HCT116 (cell line): ENCODE data around the gene SLC15A5. TPM values are rescaled to one million over a fixed set of nuclear protein-coding genes. Genes with fewer than 3 reads are reported as not detected.

ENCODE experiments used
- ATAC-seq: fragments of 200-7000 bp; cut with Tn5 transposase; 2 replicates; pipeline ENCODE4 v1.9.1; 2020; ENCODE audit warnings: mild to moderate bottlenecking, moderate library complexity
- BruUV-seq: library from RNA; stranded (reverse); fragments of 400-500 nt; replicated peaks from 2 replicates; lab custom pipeline; 2021; lab: Mats Ljungman, UMichigan
- CTCF ChIA-PET: fragments of 300-600 bp; sonication (Branson Sonifier 250); formaldehyde crosslinking; loops from one replicate; lab custom pipeline; 2021; ENCODE audit warnings: antibody characterized with exemption; lab: Charles Lee
- POLR2A ChIA-PET: fragments of 300-600, 350-600 bp; sonication (Branson Sonifier 250); formaldehyde crosslinking; loops from one replicate; lab custom pipeline; 2021; ENCODE audit warnings: antibody characterized with exemption; lab: Charles Lee
- RAD21 ChIA-PET, 2 experiments: fragments of 300-600 bp; sonication (Branson Sonifier 250); formaldehyde crosslinking; loops; one replicate each; lab custom pipeline; 2023; ENCODE audit warnings: low total read pairs in 2 of 2; ENCODE audit not compliant: uncharacterized antibody in 2 of 2, unreplicated experiment in 2 of 2, low non-redundant PET in 1 of 2; lab: Charles Lee
- DNase-seq: peaks from one replicate; pipeline ENCODE4 v3.0.0-alpha.2; 2010; ENCODE audit warnings: low read depth, low spot score
- H2AFZ ChIP-seq: fragments of 200-600 bp; shearing (Covaris generic), sonication (generic); 2 replicates; pipeline ENCODE4 v1.6.1; 2017; ENCODE audit warnings: low read depth, mixed run types, mixed read lengths, antibody characterized with exemption, low read length; ENCODE audit not compliant: poor library complexity, severe bottlenecking
- H3K27ac ChIP-seq: 2 replicates; pipeline ENCODE4 v1.5.1; 2012; ENCODE audit warnings: low read depth, low read length
- H3K27me3 ChIP-seq: fragments of 200-600 bp; sonication (generic); 2 replicates; pipeline ENCODE4 v1.6.1; 2016; ENCODE audit warnings: mixed run types, low read length, mixed read lengths; ENCODE audit not compliant: insufficient read depth
- H3K36me3 ChIP-seq, 2 experiments: fragments of 200-500 bp in 1 of 2; fragments of 200-600 bp in 1 of 2; sonication (Bioruptor generic) in 1 of 2; sonication (generic) in 1 of 2; 2 replicates each; pipeline versions ENCODE4 v1.5.1 to v1.6.1; 2014 to 2016; ENCODE audit warnings: low read length in 2 of 2, inconsistent platforms in 1 of 2, mixed read lengths in 1 of 2, mixed run types in 1 of 2; ENCODE audit not compliant: insufficient read depth in 2 of 2, control insufficient read depth in 1 of 2
- H3K4me1 ChIP-seq, 2 experiments: fragments of 200-600 bp in 1 of 2; sonication (generic) in 1 of 2; 2 replicates each; pipeline versions ENCODE4 v1.5.1 to v1.6.1; 2012 to 2017; ENCODE audit warnings: low read length in 2 of 2, inconsistent platforms in 1 of 2, mild to moderate bottlenecking in 1 of 2, mixed read lengths in 1 of 2, mixed run types in 1 of 2, moderate library complexity in 1 of 2; ENCODE audit not compliant: insufficient read depth in 2 of 2, control insufficient read depth in 1 of 2
- H3K4me2 ChIP-seq: fragments of 200-600 bp; sonication (generic); 2 replicates; pipeline ENCODE4 v1.6.1; 2017; ENCODE audit warnings: mixed run types, low read length, mixed read lengths
- H3K4me3 ChIP-seq, 2 experiments: fragments of 200-600 bp in 1 of 2; sonication (generic) in 1 of 2; replicated peaks in 1 of 2; 2 replicates each; pipeline ENCODE4 v1.5.1; 2011 to 2016; ENCODE audit warnings: low read length in 2 of 2, control low read depth in 1 of 2, low read depth in 1 of 2, mild to moderate bottlenecking in 1 of 2, mixed read lengths in 1 of 2, mixed run types in 1 of 2
- H3K79me2 ChIP-seq: fragments of 200-600 bp; sonication (generic); 2 replicates; pipeline ENCODE4 v1.6.1; 2017; ENCODE audit warnings: mild to moderate bottlenecking, mixed run types, low read length, moderate library complexity, mixed read lengths; ENCODE audit not compliant: insufficient read depth
- H3K9ac ChIP-seq: fragments of 200-600 bp; sonication (generic); 2 replicates; pipeline ENCODE4 v1.6.1; 2016; ENCODE audit warnings: low read length, mixed read lengths
- H3K9me2 ChIP-seq: fragments of 200-600 bp; sonication (generic), shearing (Covaris generic); 2 replicates; pipeline ENCODE4 v1.6.1; 2017; ENCODE audit warnings: mixed run types, mild to moderate bottlenecking, moderate library complexity; ENCODE audit not compliant: insufficient read depth
- H3K9me3 ChIP-seq, 2 experiments: fragments of 200-500 bp in 1 of 2; fragments of 200-600 bp in 1 of 2; sonication (Bioruptor generic) in 1 of 2; sonication (generic) in 1 of 2; 2 replicates each; pipeline ENCODE4 v1.6.1; 2014 to 2017; ENCODE audit warnings: low read length in 2 of 2, mixed read lengths in 2 of 2, inconsistent platforms in 1 of 2, low read depth in 1 of 2, mild to moderate bottlenecking in 1 of 2, mixed run types in 1 of 2, moderate library complexity in 1 of 2; ENCODE audit not compliant: control insufficient read depth in 1 of 2, insufficient read depth in 1 of 2
- H4K20me1 ChIP-seq: fragments of 200-600 bp; sonication (generic), shearing (Covaris generic); 2 replicates; pipeline ENCODE4 v1.6.1; 2017; ENCODE audit warnings: mixed run types, mild to moderate bottlenecking, moderate library complexity; ENCODE audit not compliant: insufficient read depth
- CBX3 ChIP-seq: IDR thresholded peaks from 2 replicates; pipeline ENCODE4 v1.6.1; 2012; ENCODE audit warnings: low read depth
- CEBPB ChIP-seq: IDR thresholded peaks from 2 replicates; pipeline ENCODE4 v1.6.1; 2012; ENCODE audit warnings: low read depth
- EGR1 ChIP-seq: IDR thresholded peaks from 2 replicates; pipeline ENCODE4 v1.6.1; 2012; ENCODE audit warnings: low read depth
- ELF1 ChIP-seq: IDR thresholded peaks from 2 replicates; pipeline ENCODE4 v1.6.1; 2012; ENCODE audit warnings: low read depth, borderline replicate concordance
- EZH2 ChIP-seq: fragments of 200-600 bp; sonication (generic); IDR thresholded peaks from 2 replicates; pipeline ENCODE4 v1.6.1; 2017; ENCODE audit warnings: antibody characterized with exemption, mixed run types
- FOSL1 ChIP-seq: IDR thresholded peaks from 2 replicates; pipeline ENCODE4 v1.6.1; 2012; ENCODE audit warnings: low read depth
- JUND ChIP-seq: IDR thresholded peaks from 2 replicates; pipeline ENCODE4 v1.6.1; 2012
- POLR2A ChIP-seq: IDR thresholded peaks from 2 replicates; pipeline ENCODE4 v1.7.0; 2011; ENCODE audit warnings: borderline replicate concordance; ENCODE audit not compliant: insufficient read depth, insufficient read length; ENCODE audit errors: extremely low read depth
- POLR2AphosphoS5 ChIP-seq: IDR thresholded peaks from 2 replicates; pipeline ENCODE4 v1.6.1; 2011; ENCODE audit warnings: mild to moderate bottlenecking, low read depth, low read length, moderate library complexity
- SIN3A ChIP-seq: IDR thresholded peaks from 2 replicates; pipeline ENCODE4 v1.6.1; 2012; ENCODE audit warnings: low read depth
- SP1 ChIP-seq: IDR thresholded peaks from 2 replicates; pipeline ENCODE4 v1.6.1; 2012; ENCODE audit warnings: low read depth
- SRF ChIP-seq: IDR thresholded peaks from 2 replicates; pipeline ENCODE4 v1.6.1; 2012; ENCODE audit warnings: low read depth
- YY1 ChIP-seq: IDR thresholded peaks from 2 replicates; pipeline ENCODE4 v1.6.1; 2011; ENCODE audit warnings: low read length, low read depth, moderate library complexity, mild to moderate bottlenecking; ENCODE audit not compliant: insufficient replicate concordance; ENCODE audit errors: extremely low read depth
- ZFX ChIP-seq: fragments of 450-650 bp; IDR thresholded peaks from 2 replicates; pipeline ENCODE4 v1.6.1; 2017
- ZNF274 ChIP-seq: fragments of 200-500 bp; sonication (Bioruptor generic); IDR thresholded peaks from 2 replicates; pipeline ENCODE4 v1.6.1; 2014; ENCODE audit warnings: mild to moderate bottlenecking, low read depth, low read length, inconsistent platforms
- intact Hi-C: fragments of 100-400 bp; cut with micrococcal nuclease; formaldehyde crosslinking; loops from 2 replicates; pipeline ENCODE4 v1.10.0; 2022
- total RNA-seq: library from RNA; stranded (reverse); gene quantifications from one replicate; pipeline ENCODE4 v1.2.1, GENCODE V29; 2021; ENCODE audit not compliant: unreplicated experiment
- TF ChIP-seq, protein P1 (sequence below): IDR thresholded peaks from 2 replicates; pipeline ENCODE4 v1.6.1; 2012; ENCODE audit warnings: low read depth
- TF ChIP-seq, protein P2 (sequence below): IDR thresholded peaks from 2 replicates; pipeline ENCODE4 v1.6.1; 2012
- TF ChIP-seq, protein P3 (sequence below): IDR thresholded peaks from 2 replicates; pipeline ENCODE4 v1.6.1; 2012
- TF ChIP-seq, protein P4 (sequence below), 3 experiments: fragments of 200-600 bp in 1 of 3; sonication (generic) in 1 of 3; IDR thresholded peaks in 2 of 3; conservative IDR thresholded peaks in 1 of 3; 2 replicates each; pipeline ENCODE4 v1.5.1; 2012 to 2017; ENCODE audit warnings: low read depth in 2 of 3, low read length in 2 of 3, antibody characterized with exemption in 1 of 3, borderline replicate concordance in 1 of 3, control low read depth in 1 of 3, mild to moderate bottlenecking in 1 of 3, mixed read lengths in 1 of 3, mixed run types in 1 of 3, moderate library complexity in 1 of 3; ENCODE audit not compliant: insufficient read depth in 1 of 3

The SLC15A5 gene
- total RNA-seq, 1 experiment from 2014 or later = not detected

DNA sequence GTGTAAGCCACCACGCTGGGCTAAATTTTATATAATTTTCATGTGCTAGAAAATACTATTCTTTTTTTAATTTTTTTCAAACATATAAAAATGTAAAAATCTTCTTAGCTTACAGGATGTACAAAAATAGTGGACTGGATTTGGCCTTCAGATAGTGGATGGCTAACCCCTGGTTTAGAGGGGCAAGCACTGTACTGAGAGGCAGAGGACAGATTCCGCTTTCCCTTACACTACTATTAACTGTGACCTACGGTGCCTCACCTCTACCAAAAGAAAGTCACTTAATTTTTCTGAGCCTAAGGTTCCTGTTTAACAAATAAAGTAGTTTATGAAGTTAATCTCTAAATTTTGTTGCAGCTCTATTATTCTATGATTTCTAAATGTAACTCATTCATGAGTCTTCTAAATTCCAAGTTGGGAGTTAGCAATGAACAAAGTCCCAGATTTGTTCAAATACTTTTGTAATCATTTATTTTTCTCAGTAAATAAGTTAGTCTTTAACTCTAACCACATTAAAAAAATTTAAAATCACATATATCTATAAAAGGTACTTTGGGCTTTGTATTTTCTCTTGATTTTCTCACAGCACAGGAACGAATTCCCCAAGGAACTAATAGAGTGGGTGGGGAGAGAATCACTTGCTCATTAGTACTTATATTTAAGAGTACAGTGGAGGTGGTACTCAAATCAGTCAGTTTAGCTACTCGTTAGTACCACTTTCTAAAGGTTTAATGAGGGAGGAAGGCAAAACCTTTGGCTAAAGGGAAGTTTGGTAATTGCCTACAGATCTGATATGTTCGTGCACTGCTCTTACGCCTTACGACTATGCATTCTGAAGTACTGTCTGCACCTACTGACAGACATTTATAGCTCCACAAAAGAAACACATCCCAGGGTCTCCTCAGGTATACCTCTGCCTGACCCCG lies 33.7 kb downstream of the SLC15A5 start (continued):
- TF ChIP-seq, protein P1, sequence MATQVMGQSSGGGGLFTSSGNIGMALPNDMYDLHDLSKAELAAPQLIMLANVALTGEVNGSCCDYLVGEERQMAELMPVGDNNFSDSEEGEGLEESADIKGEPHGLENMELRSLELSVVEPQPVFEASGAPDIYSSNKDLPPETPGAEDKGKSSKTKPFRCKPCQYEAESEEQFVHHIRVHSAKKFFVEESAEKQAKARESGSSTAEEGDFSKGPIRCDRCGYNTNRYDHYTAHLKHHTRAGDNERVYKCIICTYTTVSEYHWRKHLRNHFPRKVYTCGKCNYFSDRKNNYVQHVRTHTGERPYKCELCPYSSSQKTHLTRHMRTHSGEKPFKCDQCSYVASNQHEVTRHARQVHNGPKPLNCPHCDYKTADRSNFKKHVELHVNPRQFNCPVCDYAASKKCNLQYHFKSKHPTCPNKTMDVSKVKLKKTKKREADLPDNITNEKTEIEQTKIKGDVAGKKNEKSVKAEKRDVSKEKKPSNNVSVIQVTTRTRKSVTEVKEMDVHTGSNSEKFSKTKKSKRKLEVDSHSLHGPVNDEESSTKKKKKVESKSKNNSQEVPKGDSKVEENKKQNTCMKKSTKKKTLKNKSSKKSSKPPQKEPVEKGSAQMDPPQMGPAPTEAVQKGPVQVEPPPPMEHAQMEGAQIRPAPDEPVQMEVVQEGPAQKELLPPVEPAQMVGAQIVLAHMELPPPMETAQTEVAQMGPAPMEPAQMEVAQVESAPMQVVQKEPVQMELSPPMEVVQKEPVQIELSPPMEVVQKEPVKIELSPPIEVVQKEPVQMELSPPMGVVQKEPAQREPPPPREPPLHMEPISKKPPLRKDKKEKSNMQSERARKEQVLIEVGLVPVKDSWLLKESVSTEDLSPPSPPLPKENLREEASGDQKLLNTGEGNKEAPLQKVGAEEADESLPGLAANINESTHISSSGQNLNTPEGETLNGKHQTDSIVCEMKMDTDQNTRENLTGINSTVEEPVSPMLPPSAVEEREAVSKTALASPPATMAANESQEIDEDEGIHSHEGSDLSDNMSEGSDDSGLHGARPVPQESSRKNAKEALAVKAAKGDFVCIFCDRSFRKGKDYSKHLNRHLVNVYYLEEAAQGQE = no peak
- TF ChIP-seq, protein P2, sequence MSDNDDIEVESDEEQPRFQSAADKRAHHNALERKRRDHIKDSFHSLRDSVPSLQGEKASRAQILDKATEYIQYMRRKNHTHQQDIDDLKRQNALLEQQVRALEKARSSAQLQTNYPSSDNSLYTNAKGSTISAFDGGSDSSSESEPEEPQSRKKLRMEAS = no peak
- no peak for TF ChIP-seq SP1
- TF ChIP-seq EZH2 = no peak
- no peak for TF ChIP-seq SIN3A
- TF ChIP-seq, protein P3, sequence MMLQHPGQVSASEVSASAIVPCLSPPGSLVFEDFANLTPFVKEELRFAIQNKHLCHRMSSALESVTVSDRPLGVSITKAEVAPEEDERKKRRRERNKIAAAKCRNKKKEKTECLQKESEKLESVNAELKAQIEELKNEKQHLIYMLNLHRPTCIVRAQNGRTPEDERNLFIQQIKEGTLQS = no peak
- no peak for TF ChIP-seq ZFX
- no peak for TF ChIP-seq JUND
- no peak for TF ChIP-seq SRF
- no peak for TF ChIP-seq POLR2AphosphoS5

DNA sequence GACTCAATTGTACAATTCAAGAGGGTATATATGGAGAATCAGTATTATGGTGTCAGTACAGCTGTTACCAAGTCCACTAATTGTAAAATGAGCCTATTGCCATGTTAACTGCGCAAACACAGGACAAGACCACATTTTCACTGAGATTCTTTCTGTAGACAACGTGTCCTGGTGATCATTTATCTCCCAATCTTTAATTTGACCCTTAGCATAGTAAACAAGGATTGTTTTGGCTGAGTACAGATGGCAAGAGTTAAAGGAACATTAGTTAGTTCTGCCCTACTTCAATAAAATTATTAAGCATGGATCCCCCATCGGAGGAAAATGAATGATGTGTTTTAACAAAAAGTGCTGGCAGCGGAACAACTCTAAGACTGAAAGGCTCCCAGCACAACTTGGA lies 36.1 kb downstream of the SLC15A5 start:
- Histone ChIP-seq H3K4me1 (no peaks in the 10 kb centered on the region), H3K27ac (no peak overlapping the region), H3K9me2 (no peaks in the 10 kb centered on the region), H2AFZ (no peak overlapping the region), H3K9ac (no peak overlapping the region), H3K4me3 (no peak overlapping the region), H4K20me1 (no peaks in the 10 kb centered on the region), H3K27me3 (no peaks in the 10 kb centered on the region), H3K4me2 (no peak overlapping the region), H3K36me3 (no peaks in the 10 kb centered on the region), H3K79me2 (no peaks in the 10 kb centered on the region), H3K9me3 (no peaks in the 10 kb centered on the region)
- intact Hi-C loops = no loop called here
- DNase-seq = no peak
- TF ChIP-seq YY1 = no peak
- TF ChIP-seq, protein P2 = no peak
- TF ChIP-seq POLR2AphosphoS5 = no peak
- TF ChIP-seq CBX3 = no peak
- TF ChIP-seq EGR1 = no peak
- TF ChIP-seq ELF1 = no peak
- no peak for TF ChIP-seq FOSL1
- TF ChIP-seq ZNF274 = no peak
- TF ChIP-seq, protein P4, sequence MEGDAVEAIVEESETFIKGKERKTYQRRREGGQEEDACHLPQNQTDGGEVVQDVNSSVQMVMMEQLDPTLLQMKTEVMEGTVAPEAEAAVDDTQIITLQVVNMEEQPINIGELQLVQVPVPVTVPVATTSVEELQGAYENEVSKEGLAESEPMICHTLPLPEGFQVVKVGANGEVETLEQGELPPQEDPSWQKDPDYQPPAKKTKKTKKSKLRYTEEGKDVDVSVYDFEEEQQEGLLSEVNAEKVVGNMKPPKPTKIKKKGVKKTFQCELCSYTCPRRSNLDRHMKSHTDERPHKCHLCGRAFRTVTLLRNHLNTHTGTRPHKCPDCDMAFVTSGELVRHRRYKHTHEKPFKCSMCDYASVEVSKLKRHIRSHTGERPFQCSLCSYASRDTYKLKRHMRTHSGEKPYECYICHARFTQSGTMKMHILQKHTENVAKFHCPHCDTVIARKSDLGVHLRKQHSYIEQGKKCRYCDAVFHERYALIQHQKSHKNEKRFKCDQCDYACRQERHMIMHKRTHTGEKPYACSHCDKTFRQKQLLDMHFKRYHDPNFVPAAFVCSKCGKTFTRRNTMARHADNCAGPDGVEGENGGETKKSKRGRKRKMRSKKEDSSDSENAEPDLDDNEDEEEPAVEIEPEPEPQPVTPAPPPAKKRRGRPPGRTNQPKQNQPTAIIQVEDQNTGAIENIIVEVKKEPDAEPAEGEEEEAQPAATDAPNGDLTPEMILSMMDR (IDR thresholded peaks at IDR 0.05 in 2 of 3, conservative IDR thresholded peaks at IDR 0.05 in 1 of 3; ENCODE audit: borderline replicate concordance in 1 of 3, insufficient read depth in 1 of 3, low read depth in 2 of 3, low read length in 2 of 3) = no peak
- TF ChIP-seq SRF = no peak
- no peak for TF ChIP-seq POLR2A
- TF ChIP-seq CEBPB = no peak
- ChIA-PET CTCF (no interaction called here), RAD21 (no interaction called here), POLR2A (no interaction called here)
- ATAC-seq = no peak
- BruUV-seq = no TSS peak
